Measurements from ENCODE around the gene SALL3. TPM values are rescaled to one million over a fixed set of nuclear protein-coding genes. Genes with fewer than 3 reads are reported as not detected.

SALL3 gene
- total and polyA plus RNA-seq, 2 of the 8 experiments (the other 6 are each of a cell fraction or from before 2014, with no cell fraction given) = 10.5 to 46.4 TPM

DNA sequence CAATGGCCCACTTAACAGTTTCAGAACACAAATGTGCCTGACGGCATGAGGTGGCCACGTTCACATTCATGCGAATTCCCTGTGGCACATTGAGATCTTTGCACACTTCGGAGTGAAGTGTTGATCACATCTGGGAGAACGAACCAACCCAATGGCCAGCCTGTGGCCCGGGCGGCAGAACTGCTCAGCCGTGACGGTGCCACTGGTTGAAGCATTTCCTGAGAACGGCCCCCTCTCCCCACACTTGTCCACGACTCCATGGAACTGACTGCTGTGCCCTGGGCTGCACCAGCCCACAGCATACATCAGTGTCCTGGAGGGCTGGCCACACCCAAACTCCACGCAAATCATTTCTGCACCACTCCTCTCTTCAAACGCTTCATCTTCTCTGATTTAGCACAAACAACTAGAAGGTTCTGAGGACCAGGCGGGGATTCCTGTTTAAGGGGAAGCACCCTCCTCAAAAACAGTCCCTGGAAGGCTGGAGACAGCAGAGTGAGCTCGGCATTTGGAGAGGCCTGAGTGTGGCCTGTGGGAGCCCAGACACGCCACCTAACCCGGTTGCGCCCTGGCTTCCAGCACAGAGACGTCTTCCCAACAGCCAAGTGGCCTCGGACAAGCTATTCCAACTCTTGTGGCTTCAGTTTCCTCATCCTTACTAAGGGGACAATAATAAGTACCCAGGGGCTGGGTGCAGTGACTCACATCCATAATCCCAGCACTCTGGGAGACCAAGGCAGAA is 9.9 kb upstream of the SALL3 start:
- no peak overlapping the region for H2BK120ac ChIP-seq (replicated peaks; ENCODE audit: low read depth, low read length)
- DNase-seq (ENCODE audit: low read depth in 1 of 2, low spot score in 2 of 2) = peak in 1 of 2 experiments; percentile 23
- H3K4me1 ChIP-seq (replicated peaks in 1 of 4; ENCODE audit: control insufficient read depth in 3 of 4, insufficient read depth in 4 of 4, low read length in 3 of 4) = peaks cover 0 to 13% (median 7%) of the 10 kb centered on the region in 4 experiments; a peak in 5 of 7 replicates
- no peak overlapping the region for H3K14ac ChIP-seq (ENCODE audit: insufficient read length)
- peaks cover 0 to 5% of the 10 kb centered on the region in 2 experiments for H4K20me1 ChIP-seq (replicated peaks in 1 of 2; ENCODE audit: control insufficient read depth in 1 of 2, insufficient read depth in 2 of 2, low read length in 2 of 2)
- H3K9me3 ChIP-seq (ENCODE audit: insufficient read depth in 2 of 2, low read depth in 1 of 2, low read length in 1 of 2) = no peaks in the 10 kb centered on the region
- no peak overlapping the region for H4K5ac ChIP-seq (ENCODE audit: insufficient read length, low read depth, low read length)
- no peak overlapping the region for H3K4me2 ChIP-seq (ENCODE audit: insufficient read depth in 1 of 2, low read depth in 2 of 2, low read length in 2 of 2)
- no peaks in the 10 kb centered on the region; a peak in 1 of 8 replicates for H3K36me3 ChIP-seq (ENCODE audit: control insufficient read depth in 2 of 4, insufficient read depth in 4 of 4, low read length in 3 of 4)
- H3K79me1 ChIP-seq (ENCODE audit: low read depth, low read length) = no peaks in the 10 kb centered on the region
- no peak overlapping the region for H2BK20ac ChIP-seq (ENCODE audit: low read length)
- no peak overlapping the region for H2AK5ac ChIP-seq (ENCODE audit: low read depth, low read length)
- no peak overlapping the region for H3K23ac ChIP-seq (ENCODE audit: insufficient read length)
- POLR2A ChIA-PET (ENCODE audit: partially characterized antibody) = no interaction called here
- H2AFZ ChIP-seq (ENCODE audit: low read length) = no peak overlapping the region
- no peak overlapping the region for H3K56ac ChIP-seq (replicated peaks; ENCODE audit: insufficient read length, low read depth, low read length)
- no peak overlapping the region; the same call in 1 of the 2 replicates for H2BK15ac ChIP-seq (ENCODE audit: low read length)
- no peak overlapping the region for H4K91ac ChIP-seq (replicated peaks; ENCODE audit: insufficient read length, low read length)
- no peak overlapping the region; the same call in 1 of the 2 replicates for H3K18ac ChIP-seq (ENCODE audit: extremely low read depth, low read length)
- no peak overlapping the region for H3K27ac ChIP-seq (ENCODE audit: low read depth, low read length)
- CTCF ChIA-PET (ENCODE audit: partially characterized antibody) = interaction anchor here (1.3 kb wide), 1 partner anchor 312 kb away, joined by 3 read pairs; no protein-coding TSS in a partner anchor
- H3K4me3 ChIP-seq (ENCODE audit: extremely low read depth in 1 of 4, insufficient read depth in 2 of 4, low read depth in 3 of 4, low read length in 4 of 4) = no peak overlapping the region
- no peaks in the 10 kb centered on the region for H3K79me2 ChIP-seq (ENCODE audit: control insufficient read depth in 1 of 2, insufficient read depth in 2 of 2, low read length in 2 of 2)
- H3K9ac ChIP-seq (replicated peaks in 1 of 4; ENCODE audit: extremely low read depth in 1 of 4, low read depth in 3 of 4, low read length in 3 of 4) = no peak overlapping the region
- WGBS, 2 experiments (ENCODE audit: extremely low coverage in 1 of 2, insufficient coverage in 1 of 2, insufficient read length in 1 of 2, insufficient replicate concordance in 2 of 2, low coverage in 1 of 2, low lambda C conversion rate in 2 of 2, missing lambda C conversion rate in 1 of 2) = 94% methylated on average over 20 of the region's 20 CpGs; no CpG with 5 or more reads in 1 of the 2 experiments
- H4K8ac ChIP-seq (ENCODE audit: extremely low read depth, insufficient read depth, low read length) = no peak overlapping the region; the same call in 1 of the 2 replicates
- H3K23me2 ChIP-seq (ENCODE audit: low read depth, low read length) = peaks cover 10% of the 10 kb centered on the region; the same call in 1 of the 2 replicates
- H2BK5ac ChIP-seq (ENCODE audit: low read depth, low read length) = no peak overlapping the region
- no peak overlapping the region for H3K4ac ChIP-seq (replicated peaks; ENCODE audit: insufficient read length, low read depth, low read length)
- FAIRE-seq = no peak
- H2BK12ac ChIP-seq (ENCODE audit: low read depth, low read length) = no peak overlapping the region
- H3K27me3 ChIP-seq (replicated peaks in 1 of 4; ENCODE audit: control insufficient read depth in 3 of 4, extremely low read depth in 1 of 4, insufficient read depth in 3 of 4, low read length in 3 of 4) = peaks cover 25 to 48% (median 42%) of the 10 kb centered on the region in 4 experiments
- TF ChIP-seq POLR2A (IDR thresholded peaks at IDR 0.05; ENCODE audit: control extremely low read depth in 1 of 2, low read depth in 2 of 2, low read length in 2 of 2) = no peak
- no peak for TF ChIP-seq SRF (IDR thresholded peaks at IDR 0.05; ENCODE audit: low read depth, low read length)
- TF ChIP-seq, protein P1, sequence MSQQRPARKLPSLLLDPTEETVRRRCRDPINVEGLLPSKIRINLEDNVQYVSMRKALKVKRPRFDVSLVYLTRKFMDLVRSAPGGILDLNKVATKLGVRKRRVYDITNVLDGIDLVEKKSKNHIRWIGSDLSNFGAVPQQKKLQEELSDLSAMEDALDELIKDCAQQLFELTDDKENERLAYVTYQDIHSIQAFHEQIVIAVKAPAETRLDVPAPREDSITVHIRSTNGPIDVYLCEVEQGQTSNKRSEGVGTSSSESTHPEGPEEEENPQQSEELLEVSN (IDR thresholded peaks at IDR 0.05) = no peak
- TF ChIP-seq RAD21 (IDR thresholded peaks at IDR 0.05 in 1 of 2, conservative IDR thresholded peaks at IDR 0.05 in 1 of 2; ENCODE audit: low read depth in 2 of 2, low read length in 2 of 2) = no peak
- TF ChIP-seq GABPA (IDR thresholded peaks at IDR 0.05; ENCODE audit: borderline replicate concordance, insufficient read depth, low read length) = no peak
- TF ChIP-seq, protein P2, sequence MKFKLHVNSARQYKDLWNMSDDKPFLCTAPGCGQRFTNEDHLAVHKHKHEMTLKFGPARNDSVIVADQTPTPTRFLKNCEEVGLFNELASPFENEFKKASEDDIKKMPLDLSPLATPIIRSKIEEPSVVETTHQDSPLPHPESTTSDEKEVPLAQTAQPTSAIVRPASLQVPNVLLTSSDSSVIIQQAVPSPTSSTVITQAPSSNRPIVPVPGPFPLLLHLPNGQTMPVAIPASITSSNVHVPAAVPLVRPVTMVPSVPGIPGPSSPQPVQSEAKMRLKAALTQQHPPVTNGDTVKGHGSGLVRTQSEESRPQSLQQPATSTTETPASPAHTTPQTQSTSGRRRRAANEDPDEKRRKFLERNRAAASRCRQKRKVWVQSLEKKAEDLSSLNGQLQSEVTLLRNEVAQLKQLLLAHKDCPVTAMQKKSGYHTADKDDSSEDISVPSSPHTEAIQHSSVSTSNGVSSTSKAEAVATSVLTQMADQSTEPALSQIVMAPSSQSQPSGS (IDR thresholded peaks at IDR 0.05; ENCODE audit: low read length) = no peak
- no peak for TF ChIP-seq SP2 (IDR thresholded peaks at IDR 0.05; ENCODE audit: low read length)
- no peak for TF ChIP-seq KDM5A (IDR thresholded peaks at IDR 0.05; ENCODE audit: low read length)
- no peak for TF ChIP-seq MAFK (IDR thresholded peaks at IDR 0.05; ENCODE audit: low read depth, low read length)

Measured in H1 (cell line).